ENCODE results near the gene NAALAD2.
"Not testable (repeated sequence)": the region's sequence is repeated elsewhere in the genome, so short reads cannot be mapped to it uniquely, and the experiment has no call there.

NAALAD2 gene

DNA sequence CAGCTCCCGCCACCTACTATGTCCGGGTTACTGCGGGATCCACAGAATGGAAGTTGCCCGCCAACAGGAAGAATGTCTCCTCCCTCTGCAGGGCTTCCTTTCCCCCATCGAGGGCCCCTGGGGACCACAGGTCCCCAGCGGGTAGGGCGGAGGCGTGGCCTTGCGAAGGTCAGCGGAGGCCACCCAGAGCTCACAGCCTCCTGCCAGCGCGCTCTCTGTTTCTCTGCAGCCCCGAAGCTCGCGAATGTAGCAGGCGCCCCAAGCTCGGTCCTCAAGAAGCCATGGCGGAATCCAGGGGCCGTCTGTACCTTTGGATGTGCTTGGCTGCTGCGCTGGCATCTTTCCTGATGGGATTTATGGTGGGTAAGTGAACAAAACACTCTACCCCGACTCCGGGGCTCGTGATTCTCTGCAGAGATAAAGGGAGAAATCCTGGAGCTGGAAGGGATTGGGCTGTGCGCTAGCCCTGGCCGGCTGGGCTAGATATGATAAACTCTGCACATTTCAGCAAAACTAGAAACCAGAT lies at the start of gene NAALAD2:
NAALAD2 (plus strand) TSS at position 186 of the 526 bp plus-strand sequence; CDS start at position 282, 96 bp downstream.
- no peak for DNase-seq

DNA sequence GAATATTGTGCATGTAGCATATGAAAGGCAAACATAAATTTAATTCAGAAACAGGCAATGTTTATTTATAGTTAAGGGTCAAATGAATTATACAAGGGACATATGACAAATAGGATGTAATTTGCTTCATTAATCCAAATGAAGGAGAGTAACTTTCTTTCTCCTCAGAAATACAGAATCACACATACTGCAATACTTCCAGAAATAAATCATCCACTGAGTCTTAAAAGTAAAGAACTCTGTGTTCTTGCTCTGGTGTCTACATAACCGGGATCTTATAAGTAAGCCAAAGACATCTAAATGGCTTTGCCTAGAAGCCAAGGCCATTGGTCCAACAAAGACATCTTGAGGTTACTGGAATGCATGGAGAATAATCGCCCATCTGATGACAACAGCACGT lies 48.8 kb upstream of the NAALAD2 start, which contains the start of gene UBTFL1:
UBTFL1 (plus strand) TSS at position 301 of the 400 bp plus-strand sequence; CDS start at position 301, 0 bp downstream.
- DNase-seq, result not testable (repeated sequence)

DNA sequence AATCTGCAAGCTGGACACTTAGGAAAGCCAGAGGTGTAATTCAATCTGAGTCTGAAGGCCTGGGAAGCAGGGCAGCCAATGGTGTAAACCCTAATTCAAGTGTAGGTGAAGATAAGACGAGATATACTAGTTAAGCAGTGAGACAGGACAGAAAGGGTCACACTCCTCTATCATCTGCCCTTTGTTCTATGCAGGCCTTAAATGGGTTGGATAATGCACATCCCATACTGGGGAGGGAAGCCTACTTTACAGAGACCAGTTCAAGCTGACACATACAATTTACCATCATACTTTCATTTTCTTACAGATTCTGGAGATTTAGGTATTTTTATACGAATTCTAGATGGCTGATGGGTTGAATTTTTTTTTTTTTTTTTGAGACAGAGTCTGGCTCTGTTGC lies 45.7 kb upstream of the NAALAD2 start:
- not testable (repeated sequence) for DNase-seq

DNA sequence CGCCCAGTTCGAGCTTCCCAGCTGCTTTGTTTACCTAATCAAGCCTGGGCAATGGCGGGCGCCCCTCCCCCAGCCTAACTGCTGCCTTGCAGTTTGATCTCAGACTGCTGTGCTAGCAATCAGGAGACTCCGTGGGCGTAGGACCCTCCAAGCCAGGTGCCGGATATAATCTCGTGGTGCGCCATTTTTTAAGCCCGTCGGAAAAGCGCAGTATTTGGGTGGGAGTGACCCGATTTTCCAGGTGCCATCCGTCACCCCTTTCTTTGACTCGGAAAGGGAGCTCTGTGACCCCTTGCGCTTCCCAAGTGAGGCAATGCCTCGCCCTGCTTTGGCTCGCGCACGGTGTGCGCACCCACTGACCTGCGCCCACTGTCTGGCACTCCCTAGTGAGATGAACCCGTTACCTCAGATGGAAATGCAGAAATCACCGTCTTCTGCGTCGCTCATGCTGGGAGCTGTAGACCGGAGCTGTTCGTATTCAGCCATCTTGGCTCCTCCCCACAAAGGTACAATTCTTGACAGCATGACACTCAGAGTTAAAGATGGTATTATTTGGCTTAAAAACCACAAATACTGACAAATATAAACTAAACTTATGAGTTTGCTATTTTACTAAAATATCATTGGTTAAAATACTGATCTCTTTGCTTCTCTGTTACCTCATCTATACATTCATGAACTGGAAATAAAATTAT lies 39.1 kb upstream of the NAALAD2 start:
- not testable (repeated sequence) for DNase-seq

DNA sequence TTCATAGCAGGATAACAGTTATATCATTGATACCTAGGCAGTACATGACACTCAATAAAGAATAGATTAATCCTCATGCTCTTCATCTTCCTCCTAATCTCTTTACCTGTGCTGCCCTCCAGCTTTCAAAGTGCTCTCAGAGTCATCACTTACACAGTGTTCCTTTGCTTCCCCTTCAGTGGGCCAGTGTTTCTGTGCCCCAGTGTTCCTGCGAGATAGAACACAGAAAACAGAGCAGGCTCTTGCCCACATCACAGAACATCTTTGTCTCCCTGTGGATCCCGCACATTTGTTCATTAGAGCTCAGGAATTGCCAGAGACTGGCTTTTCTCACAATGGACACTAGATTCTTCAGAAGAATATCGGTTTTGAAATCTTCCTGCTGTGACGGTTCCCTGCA lies 36.2 kb upstream of the NAALAD2 start:
- not testable (repeated sequence) for DNase-seq

DNA sequence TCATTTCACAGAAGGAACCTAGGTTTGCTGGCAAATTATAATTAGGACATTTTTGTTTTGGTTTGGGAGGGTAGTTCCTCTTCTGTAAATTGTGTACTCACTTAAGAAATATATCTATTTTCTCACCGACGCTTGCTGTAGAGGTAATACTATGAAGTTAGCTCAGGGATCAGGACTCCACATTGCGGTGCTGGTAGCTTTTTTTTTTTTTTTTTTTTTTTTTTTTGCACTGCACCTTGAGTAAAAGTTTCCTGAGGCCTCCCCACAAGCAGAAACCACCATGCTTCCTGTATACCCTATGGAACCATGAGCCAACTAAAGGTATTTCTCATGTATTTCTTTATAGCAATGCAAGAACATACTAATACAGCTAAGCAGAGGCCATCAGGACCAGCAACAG lies 34.0 kb upstream of the NAALAD2 start:
- DNase-seq, result no peak

DNA sequence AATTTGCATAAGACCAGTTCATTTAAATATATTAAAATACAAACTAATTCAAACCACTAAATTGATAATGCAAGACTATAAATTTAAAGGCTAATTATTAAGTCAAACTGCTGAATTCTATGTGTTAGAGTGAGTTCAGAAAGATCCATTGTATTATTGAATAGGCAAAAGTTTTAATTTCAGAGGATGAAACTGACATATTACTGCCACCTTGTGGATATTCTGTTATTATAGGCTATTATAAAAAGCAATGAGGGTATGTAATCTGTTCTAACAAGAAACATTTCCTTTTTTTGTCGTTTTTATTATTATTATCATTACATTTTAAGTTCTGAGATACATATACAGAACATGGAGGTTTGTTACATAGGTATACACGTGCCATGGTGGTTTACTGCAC lies 20.9 kb upstream of the NAALAD2 start:
- DNase-seq, result peak; percentile 22

DNA sequence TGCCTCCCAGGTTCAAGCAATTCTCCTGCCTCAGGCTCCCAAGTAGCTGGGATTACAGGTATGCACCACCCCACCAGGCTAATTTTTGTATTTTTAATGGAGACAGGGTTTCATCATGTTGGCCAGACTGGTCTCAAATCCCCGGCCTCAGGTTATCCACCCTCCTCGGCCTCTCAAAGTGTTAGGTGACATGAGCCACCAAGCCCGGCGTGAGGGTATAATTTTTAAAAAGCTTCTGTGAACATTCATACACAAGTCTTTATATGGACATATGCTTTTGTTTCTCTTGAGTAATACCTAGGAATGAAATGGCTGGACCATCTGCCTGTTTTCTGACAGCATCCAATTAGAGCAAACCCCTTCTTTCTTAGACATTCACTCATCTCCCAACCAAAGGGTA lies 14.3 kb upstream of the NAALAD2 start:
- DNase-seq, result no peak

DNA sequence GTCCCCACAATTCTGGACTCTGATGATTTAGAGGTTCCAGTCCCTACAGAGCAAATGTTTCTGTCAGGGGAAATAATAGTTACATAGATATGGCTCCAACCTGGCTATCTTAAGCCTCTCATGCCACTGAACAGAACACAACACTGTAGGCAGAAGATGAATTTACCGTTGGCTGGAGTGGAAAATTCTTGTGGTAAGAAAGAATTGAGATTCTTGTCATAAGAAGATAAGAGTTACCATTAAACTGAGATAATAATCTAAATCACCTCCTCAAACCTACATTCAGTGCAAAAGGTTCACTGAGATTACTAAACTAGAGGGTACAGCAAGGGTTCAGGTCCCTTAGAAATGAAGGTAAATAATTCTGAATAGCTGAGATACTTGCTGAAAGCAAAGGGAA lies 10.1 kb upstream of the NAALAD2 start:
- DNase-seq, result no peak

DNA sequence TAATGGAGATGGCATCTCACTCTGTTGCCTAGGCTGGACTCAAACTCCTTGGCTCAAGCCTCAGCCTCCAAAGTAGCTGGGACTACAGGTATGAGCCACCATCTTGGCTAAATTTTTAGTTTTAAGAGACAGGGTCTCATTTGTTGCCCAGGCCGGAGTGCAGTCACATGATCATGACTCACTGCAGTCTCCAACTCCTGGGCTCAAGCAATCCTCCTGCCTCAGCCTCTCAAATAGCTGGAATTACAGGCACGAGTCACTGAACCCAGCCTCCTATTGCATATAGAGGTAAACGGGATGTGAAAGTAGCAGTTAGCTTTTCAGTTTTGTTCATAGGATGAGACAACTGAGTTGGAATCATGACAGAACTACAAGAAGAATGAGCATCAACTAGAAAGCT lies 9.5 kb upstream of the NAALAD2 start:
- DNase-seq, result no peak

DNA sequence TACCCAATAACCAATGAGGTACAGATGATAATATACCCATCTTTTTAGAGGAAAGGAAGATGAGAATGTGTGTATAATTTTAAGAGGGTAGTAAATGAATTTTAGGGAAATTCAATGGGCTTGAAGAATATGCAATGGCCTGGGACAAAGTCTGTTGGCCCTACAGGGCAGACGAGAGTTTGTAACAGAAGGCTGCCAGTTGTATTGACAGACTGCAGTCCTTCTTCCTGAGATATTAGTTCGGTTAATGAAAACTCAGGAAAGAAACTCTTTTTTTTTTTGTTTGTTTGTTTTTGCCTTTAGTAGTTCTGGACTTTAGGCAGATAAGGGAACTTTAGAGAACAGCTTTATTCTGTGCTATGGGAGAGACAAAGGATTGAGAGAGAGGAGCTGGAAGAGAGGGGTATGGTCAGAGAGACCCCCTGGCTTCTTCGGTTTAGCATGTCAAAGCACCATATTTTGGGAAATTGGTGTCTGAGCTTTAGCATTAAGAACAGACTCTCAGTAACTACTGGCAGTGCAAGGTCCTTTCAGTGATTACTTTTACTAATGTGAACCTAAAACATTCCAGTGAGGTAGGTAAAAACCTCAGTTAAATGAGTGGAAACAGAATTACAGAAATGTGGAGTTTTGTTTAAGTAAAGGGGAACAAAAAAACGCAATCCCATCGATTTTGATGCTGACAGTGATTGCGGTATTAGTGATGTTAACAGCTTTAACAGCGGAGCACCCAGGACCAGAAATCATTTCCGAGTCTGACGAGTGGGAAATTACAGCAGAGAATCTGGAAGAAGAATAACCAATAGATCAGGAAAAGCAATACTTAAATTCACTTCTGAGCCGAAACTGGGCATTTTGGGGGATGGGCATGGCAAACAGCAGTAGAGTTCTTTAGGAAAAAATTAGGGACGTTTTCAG lies 644 bp upstream of the NAALAD2 start:
- no peak for DNase-seq

DNA sequence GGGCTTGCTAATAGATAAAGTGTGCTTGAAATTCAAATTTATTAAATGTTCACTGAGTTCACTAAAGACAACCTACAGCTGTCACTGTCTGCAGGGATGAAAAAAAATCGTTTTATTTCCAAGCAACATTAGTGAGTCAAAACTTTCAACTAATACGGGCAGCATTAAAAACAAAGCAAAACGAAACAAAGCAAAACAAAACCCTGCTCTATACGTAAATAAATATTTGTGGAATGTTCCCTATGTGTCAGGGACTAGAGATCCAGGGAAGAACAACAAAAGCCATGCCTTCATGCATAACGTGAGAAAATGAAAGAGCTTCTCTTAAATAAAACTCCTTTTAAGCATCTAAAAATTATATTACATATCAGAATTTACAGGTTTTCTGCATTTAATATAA lies 553 bp downstream of the NAALAD2 start:
- DNase-seq, result no peak

DNA sequence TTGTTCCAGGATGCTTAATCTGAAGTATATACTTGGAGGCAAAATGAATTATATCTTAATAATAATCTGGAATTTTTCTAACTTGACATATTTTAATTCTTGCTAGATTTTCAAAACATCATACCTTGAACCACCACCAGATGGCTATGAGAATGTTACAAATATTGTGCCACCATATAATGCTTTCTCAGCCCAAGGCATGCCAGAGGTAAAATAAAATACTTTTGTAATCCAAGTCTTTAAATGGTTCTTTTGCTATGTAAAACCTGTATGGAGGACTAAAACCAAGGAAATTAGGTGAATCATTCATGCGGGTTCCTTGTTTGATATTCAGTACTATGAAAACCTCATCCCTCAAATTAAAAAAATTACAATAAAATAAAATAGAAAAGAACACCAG lies 14.4 kb downstream of the NAALAD2 start:
- no peak for DNase-seq

DNA sequence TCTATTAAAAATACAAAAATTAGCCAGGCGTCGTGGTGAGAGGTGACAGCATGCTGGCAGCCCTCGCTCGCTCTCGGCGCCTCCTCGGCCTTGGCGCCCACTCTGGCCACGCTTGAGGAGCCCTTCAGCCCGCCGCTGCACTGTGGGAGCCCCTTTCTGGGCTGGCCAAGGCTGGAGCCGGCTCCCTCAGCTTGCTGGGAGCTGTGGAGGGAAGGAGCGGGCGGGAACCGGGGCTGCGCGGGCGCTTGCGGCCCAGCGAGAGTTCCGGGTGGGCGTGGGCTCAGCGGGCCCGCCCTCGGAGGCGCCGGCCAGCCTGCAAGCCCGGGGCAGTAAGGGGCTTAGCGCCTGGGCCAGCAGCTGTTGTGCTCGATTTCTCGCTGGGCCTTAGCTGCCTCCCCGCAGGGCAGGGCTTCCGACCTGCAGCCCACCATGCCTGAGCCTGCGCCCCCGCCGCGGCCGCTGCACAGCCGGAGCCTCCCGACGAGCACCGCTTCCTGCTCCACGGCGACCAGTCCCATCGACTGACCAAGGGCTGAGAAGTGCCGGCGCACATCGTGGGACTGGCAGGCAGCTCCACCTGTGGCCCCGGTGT lies 32.6 kb downstream of the NAALAD2 start:
- not testable (repeated sequence) for DNase-seq

DNA sequence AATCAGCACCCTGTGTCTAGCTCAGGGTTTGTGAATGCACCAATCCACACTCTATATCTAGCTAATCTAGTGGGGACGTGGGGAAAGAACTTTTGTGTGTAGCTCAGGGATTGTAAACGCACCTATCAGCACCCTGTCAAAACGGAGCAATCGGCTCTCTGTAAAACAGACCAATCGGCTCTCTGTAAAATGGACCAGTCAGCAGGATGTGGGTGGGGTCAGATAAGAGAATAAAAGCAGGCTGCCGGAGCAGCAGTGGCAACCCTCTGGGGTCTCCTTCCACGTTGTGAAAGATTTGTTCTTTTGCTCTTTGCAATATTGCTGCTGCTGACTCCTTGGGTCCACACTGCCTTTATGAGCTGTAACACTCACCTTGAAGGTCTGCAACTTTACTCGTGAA lies 33.2 kb downstream of the NAALAD2 start:
- not testable (repeated sequence) for DNase-seq

DNA sequence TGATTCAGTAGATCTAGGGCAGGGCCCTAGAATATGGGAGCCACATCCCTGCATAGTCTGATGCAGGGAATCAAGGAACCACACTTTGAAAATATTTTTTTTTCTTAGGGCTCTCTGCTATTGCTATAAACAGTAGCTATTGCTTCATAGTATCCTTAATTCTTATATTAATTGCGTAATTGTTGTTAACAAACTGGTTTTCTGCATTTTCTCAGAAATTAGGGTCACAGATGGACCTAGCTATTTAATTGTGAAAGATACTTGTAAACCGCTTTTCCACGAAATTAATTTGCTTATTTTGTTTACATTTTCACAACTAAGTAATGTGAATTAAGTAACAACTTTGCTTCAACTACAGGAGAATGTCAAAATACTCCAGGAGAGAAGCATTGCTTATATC lies 34.1 kb downstream of the NAALAD2 start:
- no peak for DNase-seq

DNA sequence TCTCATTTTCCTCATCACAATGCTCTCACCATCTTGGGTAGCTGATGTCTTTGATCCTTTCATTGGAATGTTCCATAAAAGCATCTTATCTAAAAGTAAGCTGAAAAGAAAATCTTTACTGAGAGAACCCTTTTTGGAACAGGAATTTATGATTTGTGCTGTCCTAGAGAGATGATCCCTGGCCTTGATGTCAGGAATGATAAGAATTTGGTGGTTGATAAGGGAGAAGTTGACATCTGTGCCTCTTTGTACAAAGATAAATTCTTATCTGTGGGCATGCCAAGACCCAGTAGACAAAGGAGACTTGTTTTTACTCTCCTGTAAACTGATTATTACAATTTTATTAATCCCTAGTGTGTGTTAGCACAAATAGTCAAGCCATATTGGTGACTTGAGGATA lies 36.9 kb downstream of the NAALAD2 start:
- DNase-seq, result no peak

DNA sequence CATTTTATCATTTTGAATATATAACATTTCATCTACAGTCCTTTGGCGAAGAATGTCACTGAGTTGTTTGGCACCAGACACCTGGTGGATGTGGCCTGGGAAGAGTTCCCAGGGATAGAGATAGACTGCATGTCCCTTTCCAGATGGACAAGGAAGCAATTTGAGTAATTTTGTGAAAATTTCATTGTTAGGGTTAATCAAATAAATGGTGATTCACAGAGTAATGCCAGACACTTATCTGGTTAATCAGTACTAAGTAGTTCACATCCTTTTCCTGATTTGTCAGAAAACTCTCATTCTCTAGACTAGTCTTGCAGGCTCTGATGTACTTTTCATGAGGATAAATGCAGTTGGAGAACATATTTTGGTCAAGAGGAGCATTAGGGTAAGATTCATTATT lies 41.6 kb downstream of the NAALAD2 start:
- no peak for DNase-seq

DNA sequence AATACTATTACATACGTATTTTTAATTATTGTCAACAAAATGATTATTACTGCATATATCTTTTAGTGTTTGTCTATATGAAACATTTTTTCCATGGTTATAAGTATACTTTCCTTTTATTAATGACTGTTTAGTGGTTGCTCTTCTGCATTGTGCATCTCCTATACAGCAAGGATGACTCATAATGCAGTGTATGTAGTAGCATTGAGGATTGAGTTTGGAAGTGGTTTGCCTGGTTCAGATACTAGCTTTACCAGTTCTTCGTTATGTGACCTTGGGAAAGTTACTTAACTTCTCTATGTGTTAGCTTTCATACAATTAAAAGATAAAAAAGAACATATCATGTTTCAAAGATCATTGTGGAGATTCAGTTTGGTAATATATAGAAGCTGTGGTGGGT lies 44.3 kb downstream of the NAALAD2 start:
- no peak for DNase-seq

DNA sequence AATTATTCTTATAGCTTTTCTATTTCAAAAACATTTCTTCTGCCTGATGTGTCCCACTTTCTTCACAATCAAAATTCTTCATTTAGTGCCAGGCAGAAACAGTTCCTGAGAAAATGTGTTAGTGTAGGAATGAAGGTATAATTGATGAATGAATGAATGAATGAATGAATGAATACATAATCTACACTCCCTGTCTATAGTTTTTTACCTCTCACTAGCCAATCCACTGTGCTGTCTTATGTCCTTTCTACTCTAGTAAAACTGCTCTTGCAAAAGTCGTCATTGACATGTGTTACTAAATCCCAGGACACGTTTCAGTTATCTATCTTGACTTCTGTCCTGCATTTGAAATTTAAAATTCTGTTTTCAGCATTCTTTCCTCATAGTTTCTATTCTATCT lies 45.5 kb downstream of the NAALAD2 start:
- no peak for DNase-seq

DNA sequence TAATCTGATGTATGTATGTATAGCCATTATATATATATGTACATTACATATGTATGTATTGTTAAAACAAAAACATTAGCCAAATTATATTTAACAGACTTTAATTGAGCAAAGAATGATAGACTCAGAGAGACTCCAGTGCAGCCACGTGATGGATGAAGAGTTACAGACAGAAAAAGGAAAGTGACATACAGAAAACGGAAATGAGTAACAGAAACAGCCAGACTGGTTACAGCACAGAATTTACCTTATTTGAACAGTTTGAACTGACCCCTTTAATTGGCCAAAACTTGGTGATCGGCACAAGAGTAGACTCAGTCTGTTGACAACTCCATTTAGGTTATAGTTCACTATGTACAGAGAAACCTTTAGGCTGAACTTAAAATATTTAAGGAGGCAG lies 53.4 kb downstream of the NAALAD2 start:
- no peak for DNase-seq

DNA sequence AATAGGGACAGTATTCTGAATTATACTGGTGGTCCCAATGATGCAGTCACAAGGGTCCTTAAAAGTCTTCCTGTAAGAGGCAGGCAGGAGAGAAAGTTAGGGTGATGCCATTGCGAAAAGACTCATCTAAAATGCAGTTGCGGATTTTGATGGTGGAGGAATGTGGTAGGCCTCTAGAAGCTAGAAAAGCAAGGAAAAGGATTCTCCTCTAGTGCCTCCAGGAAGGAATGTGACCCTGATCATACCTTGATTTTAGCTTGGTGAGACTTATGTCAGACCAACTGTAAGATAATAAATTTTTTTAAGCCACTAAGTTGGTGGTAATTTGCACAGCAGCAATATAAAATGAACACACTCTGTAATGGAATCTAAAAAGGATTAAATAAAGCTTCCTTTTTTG lies 54.5 kb downstream of the NAALAD2 start:
- DNase-seq, result no peak

DNA sequence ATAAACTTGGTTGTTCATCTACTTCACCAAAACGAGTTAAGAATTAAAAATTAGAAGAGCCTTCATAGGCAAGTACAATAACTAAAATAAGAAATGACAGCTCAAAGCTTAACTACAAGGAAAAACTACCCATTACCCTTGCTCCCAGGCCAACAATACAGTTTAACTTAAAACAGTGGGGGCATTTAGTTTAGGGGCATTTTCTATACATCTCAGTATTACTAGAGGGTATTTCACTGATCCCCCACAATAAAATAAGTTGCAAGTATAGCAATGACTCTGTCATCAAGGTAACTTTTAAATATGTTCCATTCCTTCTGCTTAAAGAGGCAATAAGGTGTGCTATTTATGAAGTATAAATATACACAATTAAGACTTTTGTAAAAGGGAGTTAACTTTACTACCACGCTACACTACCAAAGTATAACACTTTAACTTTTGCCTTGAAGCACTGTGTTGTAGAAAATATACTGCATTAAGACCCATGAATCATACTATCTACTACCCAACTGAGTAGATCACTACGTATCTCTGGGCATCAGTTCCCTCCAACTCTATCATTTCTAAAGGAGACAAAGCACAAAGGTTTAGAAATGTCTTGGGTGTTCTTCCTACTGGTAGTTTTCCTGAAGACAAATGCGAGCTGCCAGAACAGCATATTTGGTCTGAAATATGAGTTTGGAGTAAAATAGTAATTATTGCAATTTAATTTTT lies 58.6 kb downstream of the NAALAD2 start:
- no peak for DNase-seq
